B cell (primary cell): ENCODE results near the gene DDAH2.

Experiments used
- CTCF ChIP-seq: fragments of 200-600 bp; IDR thresholded peaks from one replicate; pipeline ENCODE4 v1.8.0; 2022; ENCODE audit warnings: antibody characterized with exemption, mild to moderate bottlenecking
- EZH2 ChIP-seq: IDR thresholded peaks from 2 replicates; pipeline ENCODE4 v1.6.1; 2012; ENCODE audit warnings: borderline replicate concordance, low read depth, mild to moderate bottlenecking, moderate library complexity, low read length; ENCODE audit not compliant: insufficient read depth, poor library complexity, severe bottlenecking

- TF ChIP-seq EZH2 (no peak), CTCF (no peak)
These were observed 42.6 kb downstream of the DDAH2 start for GRCh38 chr6:31686483-31686882.
